Hepatocyte (in vitro differentiated cells): ENCODE data around the gene BRI3.

Source experiments
- CTCF ChIP-seq: fragments of 200-600 bp; sonication (generic); IDR thresholded peaks from 2 replicates; pipeline ENCODE4 v1.5.1; 2016; ENCODE audit warnings: antibody characterized with exemption, mild to moderate bottlenecking; ENCODE audit not compliant: poor library complexity
- EZH2phosphoT487 ChIP-seq: fragments of 200-600 bp; sonication (generic); IDR thresholded peaks from one replicate; pipeline ENCODE4 v1.6.1; 2018; ENCODE audit warnings: antibody characterized with exemption, mild to moderate bottlenecking, low read depth, moderate library complexity; ENCODE audit not compliant: unreplicated experiment, severe bottlenecking

GRCh38 chr7:98309566-98309965 is 28.1 kb downstream of the BRI3 start:
- TF ChIP-seq CTCF (no peak), EZH2phosphoT487 (no peak)
